Spinal cord (tissue), 10 donors: ENCODE data around the gene NRXN2. TPM values are rescaled to one million over a fixed set of nuclear protein-coding genes. Genes with fewer than 3 reads are reported as not detected.
A peak's percentile ranks its signal among the peaks of the same experiment; 100 is the strongest.
"Not testable (repeated sequence)": the region's sequence is repeated elsewhere in the genome, so short reads cannot be mapped to it uniquely, and the experiment has no call there.

Experiments
- DNase-seq, 6 donors: peaks; one replicate each; pipeline versions ENCODE4 v3.0.0 to v3.0.0-alpha.2; 2013 to 2015; ENCODE audit warnings: low spot score in 6 of 6, low read depth in 4 of 6
- H3K27ac ChIP-seq: one replicate; pipeline ENCODE4 v1.5.1; 2013; ENCODE audit warnings: low read depth, low read length, control low read depth
- H3K27me3 ChIP-seq: one replicate; pipeline ENCODE4 v1.6.1; 2013; ENCODE audit warnings: low read length; ENCODE audit not compliant: control insufficient read depth, insufficient read depth
- H3K36me3 ChIP-seq: one replicate; pipeline ENCODE4 v1.6.1; 2013; ENCODE audit warnings: low read length; ENCODE audit not compliant: control insufficient read depth, insufficient read depth
- H3K4me1 ChIP-seq: one replicate; pipeline ENCODE4 v1.6.1; 2013; ENCODE audit warnings: low read length; ENCODE audit not compliant: control insufficient read depth, insufficient read depth
- H3K4me3 ChIP-seq: one replicate; pipeline ENCODE4 v1.5.1; 2013; ENCODE audit warnings: low read depth, low read length, control low read depth
- H3K9me3 ChIP-seq: one replicate; pipeline ENCODE4 v1.6.1; 2013; ENCODE audit warnings: low read length; ENCODE audit not compliant: control insufficient read depth, insufficient read depth
- WGBS: methylation state at CpG from one replicate; pipeline ENCODE4 v1.1.5; 2013; ENCODE audit warnings: missing lambda C conversion rate; ENCODE audit not compliant: insufficient coverage; 5-methylcytosine and 5-hydroxymethylcytosine counted together
- polyA plus RNA-seq, 2 donors: library from polyadenylated mRNA; unstranded; fragments of 120-200 nt; gene quantifications; one replicate each; pipeline ENCODE4 v1.2.1, GENCODE V29; 2013; ENCODE audit not compliant: insufficient read length in 2 of 2
- total RNA-seq, 2 donors: library from RNA; depleted of rRNA in 1 of 2; stranded (reverse); fragments of 120-200 nt in 1 of 2; fragments of >200 nt in 1 of 2; gene quantifications; one replicate each; pipeline versions ENCODE4 v1.2.3 to v1.2.4, GENCODE V29; 2013 to 2014
- donor health status: healthy.

The NRXN2 gene
- total and polyA plus RNA-seq, 4 donors = 68.0 to 424 (median 280) TPM

DNA sequence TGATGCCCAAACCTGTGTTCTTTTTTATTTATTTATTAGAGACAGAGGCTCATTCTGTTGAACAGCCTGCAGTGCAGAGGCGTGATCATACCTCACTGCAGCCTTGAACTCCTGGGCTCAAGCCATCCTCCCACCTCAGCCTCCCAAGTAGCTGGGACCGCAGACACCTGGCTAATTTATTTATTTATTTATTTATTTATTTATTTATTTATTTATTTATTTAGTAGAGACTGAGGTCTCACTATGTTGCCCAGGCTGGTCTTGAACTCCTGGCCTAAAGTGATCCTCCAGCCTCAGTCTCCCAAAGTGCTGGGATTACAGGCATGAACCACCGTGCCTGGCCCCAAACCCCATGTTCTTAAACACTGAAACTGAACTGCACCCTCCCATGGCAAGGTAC lies 161.6 kb downstream of the NRXN2 start:
- H3K27me3 ChIP-seq = not testable (repeated sequence)
- 100% methylated on average over 1 of the region's 3 CpGs for WGBS

DNA sequence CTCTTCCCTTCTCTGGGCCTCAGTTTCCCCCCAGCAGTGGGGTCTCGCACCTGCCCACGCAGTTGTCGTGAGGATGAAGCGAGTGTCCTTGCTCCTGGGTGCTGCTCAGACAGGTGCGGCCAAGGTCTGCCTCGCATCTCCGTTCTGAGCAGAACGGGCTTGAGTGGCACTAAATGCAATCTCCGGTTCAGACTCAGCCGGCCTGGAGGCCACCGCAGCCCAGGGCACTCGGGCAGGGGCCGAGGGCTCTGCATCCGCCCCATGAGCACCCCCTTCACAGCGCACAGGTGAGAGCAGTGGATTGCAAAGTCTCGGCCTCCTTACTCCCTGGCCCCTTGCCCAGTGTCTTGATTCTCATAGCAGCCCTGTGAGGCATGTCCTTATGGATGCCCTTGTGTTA lies 162.1 kb downstream of the NRXN2 start:
- no peak overlapping the region for H3K27ac ChIP-seq
- 96% methylated on average over 15 of the region's 16 CpGs for WGBS
- no peaks in the 10 kb centered on the region for H3K36me3 ChIP-seq
- no peaks in the 10 kb centered on the region for H3K27me3 ChIP-seq
- H3K4me1 ChIP-seq = peaks cover 34% of the 10 kb centered on the region
- H3K9me3 ChIP-seq = no peaks in the 10 kb centered on the region
- H3K4me3 ChIP-seq = no peak overlapping the region
- no peak for DNase-seq

More for the DNA sequence above, 161.6 kb downstream of the NRXN2 start:
- H3K4me3 ChIP-seq, H3K36me3 ChIP-seq, H3K27ac ChIP-seq, H3K9me3 ChIP-seq, DNase-seq: not testable (repeated sequence)
- H3K4me1 ChIP-seq = peaks cover 32% of the 10 kb centered on the region

DNA sequence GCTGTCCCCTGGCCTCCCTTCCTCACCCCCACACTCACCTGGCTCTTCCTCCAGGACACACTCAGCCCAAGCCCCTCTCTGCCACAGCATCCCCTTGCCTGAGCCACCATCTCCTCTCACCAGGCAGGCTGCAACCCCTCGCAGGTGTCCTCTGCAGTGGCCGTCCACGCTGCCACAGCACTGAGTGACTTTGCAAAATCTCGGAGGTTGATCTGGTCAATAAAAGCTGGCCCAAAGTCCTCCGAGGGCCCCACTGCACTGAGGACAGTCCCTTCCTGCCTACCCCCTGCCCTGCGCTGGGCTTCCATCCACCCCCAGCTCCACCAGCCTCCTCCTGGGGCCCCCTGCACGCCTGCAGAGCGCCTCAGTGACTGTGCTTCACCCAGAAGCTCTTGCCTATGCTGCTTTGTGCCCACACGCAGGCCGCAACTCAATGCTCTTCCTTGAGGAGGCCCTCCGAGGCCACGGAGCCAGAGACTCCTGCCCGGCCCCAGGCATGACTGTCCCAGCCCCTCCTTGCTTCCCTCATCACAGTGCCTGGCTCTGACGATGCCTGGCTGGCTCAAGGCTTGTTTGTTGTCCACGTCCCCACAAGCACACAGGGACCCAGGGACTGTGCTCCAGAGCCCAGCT lies 162.7 kb downstream of the NRXN2 start:
- DNase-seq = no peak
- WGBS = 58% methylated on average over 15 of the region's 15 CpGs
- Histone ChIP-seq H3K4me3 (no peak overlapping the region), H3K27ac (no peak overlapping the region), H3K36me3 (no peaks in the 10 kb centered on the region), H3K9me3 (no peaks in the 10 kb centered on the region), H3K27me3 (no peaks in the 10 kb centered on the region), H3K4me1 (peaks cover 37% of the 10 kb centered on the region)

DNA sequence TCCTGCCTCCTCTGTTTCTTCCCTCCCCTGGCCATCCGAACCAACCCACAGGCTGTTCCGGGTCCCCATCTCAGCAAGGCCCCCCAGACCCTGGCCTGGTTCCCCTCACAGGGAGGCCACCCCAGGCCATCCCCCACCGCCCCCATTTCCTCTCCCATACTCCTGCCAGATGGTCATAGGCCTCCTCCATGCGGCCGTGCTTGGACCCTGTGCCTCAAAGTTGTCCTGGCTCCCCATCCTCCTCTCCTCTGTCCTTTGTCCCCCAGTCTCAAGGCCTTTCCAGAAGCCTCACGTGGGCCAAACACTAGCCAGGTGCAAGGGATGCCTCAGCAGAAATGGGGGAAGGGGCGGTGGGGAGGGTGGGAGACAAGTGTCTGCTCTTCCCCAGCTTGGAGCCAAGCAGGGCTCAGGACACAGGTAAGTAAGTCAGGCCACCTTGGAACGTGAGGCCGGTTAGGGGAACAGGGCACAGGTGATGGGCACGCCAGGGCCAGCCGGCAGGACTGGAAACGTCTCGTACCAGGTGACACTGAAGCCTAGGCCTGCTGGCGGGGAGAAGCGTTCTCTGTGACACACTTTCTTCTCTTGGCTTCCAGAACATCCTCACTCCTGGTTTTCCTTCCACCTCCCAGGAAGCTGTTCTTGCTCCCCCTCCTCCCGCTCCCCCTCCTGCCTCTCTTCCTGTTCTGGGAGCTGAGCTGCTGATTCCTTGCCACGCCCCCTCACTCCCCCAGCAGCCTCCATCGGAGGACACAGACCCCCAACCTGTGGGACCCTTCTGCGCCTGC lies 163.5 kb downstream of the NRXN2 start:
- WGBS = 77% methylated on average over 17 of the region's 19 CpGs
- no peak overlapping the region for H3K27ac ChIP-seq
- no peaks in the 10 kb centered on the region for H3K36me3 ChIP-seq
- no peak overlapping the region for H3K4me3 ChIP-seq
- H3K9me3 ChIP-seq = no peaks in the 10 kb centered on the region
- peak in 1 of 6 donors; percentile 48 for DNase-seq
- peaks cover 41% of the 10 kb centered on the region for H3K4me1 ChIP-seq
- no peaks in the 10 kb centered on the region for H3K27me3 ChIP-seq

DNA sequence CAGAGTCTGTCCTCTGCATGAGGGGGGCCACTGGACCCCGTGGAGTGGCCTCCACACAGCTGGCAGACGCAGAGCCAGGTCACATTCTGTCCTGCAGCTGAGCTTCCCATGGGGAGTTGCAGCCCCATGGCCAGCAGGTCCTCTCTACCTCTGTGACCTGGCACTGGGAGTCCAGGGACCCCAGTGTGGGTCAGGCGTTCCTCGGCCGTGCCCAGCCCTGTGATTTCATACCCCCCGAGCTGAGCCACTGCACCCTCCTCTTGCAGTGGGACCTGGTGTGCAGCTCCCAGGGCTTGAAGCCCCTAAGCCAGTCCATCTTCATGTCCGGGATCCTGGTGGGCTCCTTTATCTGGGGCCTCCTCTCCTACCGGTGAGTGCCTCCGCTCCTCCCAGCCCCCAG lies 164.1 kb downstream of the NRXN2 start:
- Histone ChIP-seq H3K4me3 (no peak overlapping the region), H3K9me3 (no peaks in the 10 kb centered on the region), H3K27me3 (no peaks in the 10 kb centered on the region), H3K36me3 (no peaks in the 10 kb centered on the region), H3K4me1 (peaks cover 47% of the 10 kb centered on the region), H3K27ac (no peak overlapping the region)
- 81% methylated on average over 8 of the region's 9 CpGs for WGBS
- DNase-seq = no peak

DNA sequence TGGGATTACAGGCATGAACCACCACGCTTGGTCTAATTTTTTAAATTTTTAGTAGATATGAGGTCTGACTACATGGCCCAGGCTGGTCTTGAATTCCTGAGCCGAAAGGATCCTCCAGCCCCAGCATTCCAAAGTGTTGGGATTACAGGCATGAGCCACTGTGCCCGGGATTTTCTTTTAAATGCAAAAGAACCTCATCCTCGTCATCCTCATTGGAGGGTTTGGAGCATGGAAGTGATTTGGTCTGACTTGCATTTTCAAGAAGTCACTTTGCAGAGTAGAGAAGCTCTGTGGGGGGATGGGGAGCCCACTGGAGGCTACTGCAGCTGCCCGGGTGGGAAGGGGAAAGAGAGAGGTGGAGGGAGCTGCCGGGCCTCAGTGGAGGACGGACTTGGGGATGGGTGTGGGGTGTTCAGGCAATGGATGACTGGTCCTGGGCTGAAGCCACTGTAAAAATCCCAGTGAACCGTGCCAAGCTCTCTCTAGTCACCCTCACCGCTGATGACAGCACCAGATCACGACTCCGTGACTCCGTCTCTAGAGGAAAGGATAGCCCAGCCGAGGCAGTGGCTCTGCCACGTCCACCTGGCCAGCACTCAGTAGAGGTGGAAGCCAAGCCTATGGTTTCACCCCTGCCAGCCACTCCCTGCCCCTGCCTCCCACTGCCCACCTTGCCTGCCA lies 164.8 kb downstream of the NRXN2 start:
- peaks cover 52% of the 10 kb centered on the region for H3K4me1 ChIP-seq
- H3K27ac ChIP-seq = no peak overlapping the region
- DNase-seq = no peak
- H3K9me3 ChIP-seq = no peaks in the 10 kb centered on the region
- no peaks in the 10 kb centered on the region for H3K27me3 ChIP-seq
- H3K4me3 ChIP-seq = no peak overlapping the region
- 68% methylated on average over 13 of the region's 14 CpGs for WGBS
- no peaks in the 10 kb centered on the region for H3K36me3 ChIP-seq

DNA sequence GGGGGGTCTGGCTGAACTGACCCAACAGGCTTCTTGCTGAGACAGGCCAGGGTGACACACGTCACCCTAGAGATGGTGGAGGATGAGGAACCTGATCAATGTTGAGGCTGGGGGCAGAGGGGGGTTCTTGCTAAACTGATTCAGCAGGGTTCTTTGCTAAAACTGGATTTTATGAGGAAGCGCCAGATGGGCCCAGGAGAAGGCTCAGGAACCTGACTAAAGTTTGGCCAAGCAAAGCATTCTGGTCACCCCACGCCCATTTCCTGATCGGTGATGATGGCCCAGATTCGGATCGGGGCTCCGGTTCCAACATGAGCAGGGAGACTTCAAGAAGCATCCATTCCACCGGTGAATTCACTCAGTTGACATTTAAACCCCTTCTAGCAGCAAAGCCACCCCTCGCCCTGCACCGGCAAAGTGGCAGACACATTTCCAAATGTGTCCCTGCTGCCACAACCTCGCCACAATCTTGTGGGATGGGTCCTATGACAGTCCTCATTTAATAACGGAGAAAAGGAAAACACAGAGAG lies 166.2 kb downstream of the NRXN2 start:
- Histone ChIP-seq H3K4me1 (peaks cover 52% of the 10 kb centered on the region), H3K36me3 (no peaks in the 10 kb centered on the region), H3K4me3 (no peak overlapping the region), H3K27me3 (no peaks in the 10 kb centered on the region), H3K27ac (no peak overlapping the region), H3K9me3 (no peaks in the 10 kb centered on the region)
- 98% methylated on average over 12 of the region's 12 CpGs for WGBS
- no peak for DNase-seq

Other genes with a start within 250 kb of the NRXN2 start
- under 1 TPM in 1 of 2 donors, not detected in 1; 0.11 TPM for gene SLC22A11, start 167.3 kb downstream of the NRXN2 start, total RNA-seq
- under 1 TPM in 1 of 2 donors, not detected in 1; 0.30 TPM for gene SLC22A11, start 167.3 kb downstream of the NRXN2 start, polyA plus RNA-seq
- not detected for gene SLC22A12, start 132.0 kb downstream of the NRXN2 start, total RNA-seq
- not detected for gene SLC22A12, start 132.0 kb downstream of the NRXN2 start, polyA plus RNA-seq
- 10 to 100 TPM; 18.8 to 23.7 TPM for gene RASGRP2, start 20.9 kb upstream of the NRXN2 start, total RNA-seq
- 10 to 100 TPM; 58.7 to 87.3 TPM for gene RASGRP2, start 20.9 kb upstream of the NRXN2 start, polyA plus RNA-seq
- 10 to 100 TPM in 1 of 2 donors, 1 to 10 TPM in 1; 9.7 to 13.6 TPM for gene PYGM, start 36.8 kb upstream of the NRXN2 start, total RNA-seq
- 10 to 100 TPM in 1 of 2 donors, 1 to 10 TPM in 1; 8.3 to 13.3 TPM for gene PYGM, start 36.8 kb upstream of the NRXN2 start, polyA plus RNA-seq
- gene SF1, start 55.3 kb upstream of the NRXN2 start, total RNA-seq = 100 to 1,000 TPM; 102 to 118 TPM
- 100 to 1,000 TPM; 286 to 377 TPM for gene SF1, start 55.3 kb upstream of the NRXN2 start, polyA plus RNA-seq
- gene MAP4K2, start 80.0 kb upstream of the NRXN2 start, total RNA-seq = 10 to 100 TPM; 15.3 to 26.3 TPM
- 10 to 100 TPM; 36.0 to 47.7 TPM for gene MAP4K2, start 80.0 kb upstream of the NRXN2 start, polyA plus RNA-seq
- gene MEN1, start 87.4 kb upstream of the NRXN2 start, total RNA-seq = 10 to 100 TPM; 12.4 to 17.6 TPM
- gene MEN1, start 87.4 kb upstream of the NRXN2 start, polyA plus RNA-seq = 10 to 100 TPM; 39.3 to 46.7 TPM
- gene CDC42BPG, start 121.5 kb upstream of the NRXN2 start, total RNA-seq = 1 to 10 TPM in 1 of 2 donors, under 1 TPM in 1; 0.59 to 2.0 TPM
- 1 to 10 TPM in 1 of 2 donors, under 1 TPM in 1; 0.43 to 1.5 TPM for gene CDC42BPG, start 121.5 kb upstream of the NRXN2 start, polyA plus RNA-seq
- gene EHD1, start 155.4 kb upstream of the NRXN2 start, total RNA-seq = 10 to 100 TPM; 40.9 to 75.8 TPM
- gene EHD1, start 155.4 kb upstream of the NRXN2 start, polyA plus RNA-seq = 100 to 1,000 TPM in 1 of 2 donors, 10 to 100 TPM in 1; 82.4 to 102 TPM
- gene ATG2A, start 194.0 kb upstream of the NRXN2 start, total RNA-seq = 10 to 100 TPM in 1 of 2 donors, 1 to 10 TPM in 1; 8.1 to 14.7 TPM
- 10 to 100 TPM; 26.0 to 26.8 TPM for gene ATG2A, start 194.0 kb upstream of the NRXN2 start, polyA plus RNA-seq
- 10 to 100 TPM; 26.3 to 40.0 TPM for gene PPP2R5B, start 201.5 kb upstream of the NRXN2 start, total RNA-seq
- gene PPP2R5B, start 201.5 kb upstream of the NRXN2 start, polyA plus RNA-seq = 10 to 100 TPM; 96.4 to 99.8 TPM
- gene GPHA2, start 212.7 kb upstream of the NRXN2 start, total RNA-seq = 1 to 10 TPM in 1 of 2 donors, under 1 TPM in 1; 0.59 to 3.5 TPM
- 1 to 10 TPM in 1 of 2 donors, not detected in 1; 1.9 TPM for gene GPHA2, start 212.7 kb upstream of the NRXN2 start, polyA plus RNA-seq
- under 1 TPM in 1 of 2 donors, not detected in 1; 0.50 TPM for gene MAJIN, start 248.9 kb upstream of the NRXN2 start, total RNA-seq
- gene MAJIN, start 248.9 kb upstream of the NRXN2 start, polyA plus RNA-seq = under 1 TPM in 1 of 2 donors, not detected in 1; 0.42 TPM